Liver (tissue), 9 donors: ENCODE results near the gene PRC1. TPM values are rescaled to one million over a fixed set of nuclear protein-coding genes. Genes with fewer than 3 reads are reported as not detected.

Source experiments
- DNase-seq: peaks from one replicate; pipeline ENCODE4 v3.0.0-alpha.2; 2017; ENCODE audit warnings: low spot score
- H3K27ac ChIP-seq, 2 donors: one replicate each; pipeline ENCODE4 v1.7.0; 2013; ENCODE audit warnings: inconsistent platforms in 2 of 2, low read length in 2 of 2, control low read depth in 1 of 2, low read depth in 1 of 2, mild to moderate bottlenecking in 1 of 2
- H3K27me3 ChIP-seq, 4 donors: one replicate each; pipeline versions ENCODE4 v1.6.1 to v1.7.0; 2013; ENCODE audit warnings: low read length in 3 of 4, inconsistent platforms in 1 of 4, mild to moderate bottlenecking in 1 of 4, moderate library complexity in 1 of 4; ENCODE audit not compliant: control insufficient read depth in 4 of 4, insufficient read depth in 4 of 4
- H3K36me3 ChIP-seq, 4 donors: one replicate each; pipeline versions ENCODE4 v1.6.1 to v1.7.0; 2013; ENCODE audit warnings: low read length in 3 of 4, mild to moderate bottlenecking in 3 of 4, low read depth in 1 of 4, moderate library complexity in 1 of 4; ENCODE audit not compliant: control insufficient read depth in 4 of 4, insufficient read depth in 3 of 4
- H3K4me1 ChIP-seq, 4 donors: one replicate each; pipeline versions ENCODE4 v1.6.1 to v1.7.0; 2013; ENCODE audit warnings: low read length in 3 of 4, mild to moderate bottlenecking in 3 of 4, moderate library complexity in 1 of 4; ENCODE audit not compliant: control insufficient read depth in 4 of 4, insufficient read depth in 4 of 4
- H3K4me3 ChIP-seq, 3 donors: one replicate each; pipeline versions ENCODE4 v1.6.1 to v1.7.0; 2013; ENCODE audit warnings: low read length in 3 of 3, control low read depth in 1 of 3, low read depth in 1 of 3, mild to moderate bottlenecking in 1 of 3
- H3K9ac ChIP-seq, 2 donors: one replicate each; pipeline ENCODE4 v1.7.0; 2013; ENCODE audit warnings: low read length in 2 of 2, mild to moderate bottlenecking in 2 of 2, moderate library complexity in 2 of 2, control low read depth in 1 of 2, low read depth in 1 of 2
- H3K9me3 ChIP-seq, 4 donors: one replicate each; pipeline versions ENCODE4 v1.6.1 to v1.7.0; 2013; ENCODE audit warnings: low read length in 3 of 4; ENCODE audit not compliant: control insufficient read depth in 4 of 4
- ATF3 ChIP-seq: IDR thresholded peaks from 2 replicates; pipeline ENCODE4 v1.6.1; 2016; ENCODE audit warnings: antibody characterized with exemption
- CTCF ChIP-seq: fragments of 150-350 bp; IDR thresholded peaks from 2 replicates; pipeline ENCODE4 v1.5.1; 2017; ENCODE audit warnings: improper control_type of control experiment, low read depth, low read length; ENCODE audit not compliant: missing input control
- EGR1 ChIP-seq, 2 donors: IDR thresholded peaks; 2 replicates each; pipeline ENCODE4 v1.6.1; 2016 to 2018; ENCODE audit warnings: antibody characterized with exemption in 2 of 2, low read depth in 2 of 2
- FOXA1 ChIP-seq: IDR thresholded peaks from 2 replicates; pipeline ENCODE4 v1.6.1; 2016; ENCODE audit warnings: antibody characterized with exemption
- FOXA2 ChIP-seq: IDR thresholded peaks from 2 replicates; pipeline ENCODE4 v1.6.1; 2016; ENCODE audit warnings: antibody characterized with exemption
- GABPA ChIP-seq, 2 donors: IDR thresholded peaks in 1 of 2; conservative IDR thresholded peaks in 1 of 2; 2 replicates each; pipeline ENCODE4 v1.6.1; 2016; ENCODE audit warnings: antibody characterized with exemption in 2 of 2, mild to moderate bottlenecking in 1 of 2, moderate library complexity in 1 of 2
- HNF4G ChIP-seq: IDR thresholded peaks from 2 replicates; pipeline ENCODE4 v1.6.1; 2016; ENCODE audit warnings: antibody characterized with exemption
- JUND ChIP-seq, 2 donors: IDR thresholded peaks; 2 replicates each; pipeline ENCODE4 v1.6.1; 2016; ENCODE audit warnings: antibody characterized with exemption in 2 of 2
- MAX ChIP-seq: IDR thresholded peaks from 2 replicates; pipeline ENCODE4 v1.6.1; 2016; ENCODE audit warnings: antibody characterized with exemption
- NR2F2 ChIP-seq: IDR thresholded peaks from 2 replicates; pipeline ENCODE4 v1.6.1; 2016; ENCODE audit warnings: antibody characterized with exemption
- RAD21 ChIP-seq, 2 donors: IDR thresholded peaks; 2 replicates each; pipeline ENCODE4 v1.6.1; 2016; ENCODE audit warnings: antibody characterized with exemption in 2 of 2, mild to moderate bottlenecking in 2 of 2
- REST ChIP-seq: IDR thresholded peaks from 2 replicates; pipeline ENCODE4 v1.6.1; 2016; ENCODE audit warnings: antibody characterized with exemption, mild to moderate bottlenecking
- RXRA ChIP-seq, 2 donors: IDR thresholded peaks; 2 replicates each; pipeline ENCODE4 v1.6.1; 2017 to 2018; ENCODE audit warnings: antibody characterized with exemption in 2 of 2, mild to moderate bottlenecking in 1 of 2
- SP1 ChIP-seq: IDR thresholded peaks from 2 replicates; pipeline ENCODE4 v1.6.1; 2018; ENCODE audit warnings: antibody characterized with exemption, mild to moderate bottlenecking
- TAF1 ChIP-seq: conservative IDR thresholded peaks from 2 replicates; pipeline ENCODE4 v1.6.1; 2016; ENCODE audit warnings: antibody characterized with exemption, mild to moderate bottlenecking
- YY1 ChIP-seq: IDR thresholded peaks from 2 replicates; pipeline ENCODE4 v1.6.1; 2016; ENCODE audit warnings: antibody characterized with exemption, mild to moderate bottlenecking
- ZBTB33 ChIP-seq: IDR thresholded peaks from 2 replicates; pipeline ENCODE4 v1.6.1; 2016; ENCODE audit warnings: antibody characterized with exemption
- WGBS: extraction: QIAGEN DNeasy Blood & Tissue Kit; methylation state at CpG from one replicate; pipeline ENCODE4 v1.1.7; 2013; 5-methylcytosine and 5-hydroxymethylcytosine counted together
- polyA plus RNA-seq, 2 donors: library from polyadenylated mRNA; stranded (reverse) in 1 of 2; unstranded in 1 of 2; fragments of 200-250 nt in 1 of 2; fragments of >200 nt in 1 of 2; fragmentation: Nextera tagmentation in 1 of 2; extraction: Ambion mirVana in 1 of 2; gene quantifications; one replicate each; pipeline versions ENCODE4 v1.2.1 to v1.2.3, GENCODE V29; 2013 to 2015
- total RNA-seq, 2 donors: library from RNA; depleted of rRNA; stranded (reverse); fragments of >200 nt; gene quantifications; one replicate each; pipeline ENCODE4 v1.2.3, GENCODE V29; 2014
- donor health status: healthy.
- donor health status: healthy.
- donor health status: healthy.
- donor health status: healthy.
- donor health status: healthy.

The PRC1 gene
- total and polyA plus RNA-seq, 4 donors: 2.1 to 128 (median 5.6) TPM

GRCh38 chr15:90946941-90947576, 47.3 kb downstream of the PRC1 start:
- peaks cover 27 to 77% (median 42%) of the 10 kb centered on the region in 4 donors for H3K36me3 ChIP-seq
- H3K4me3 ChIP-seq: no peak overlapping the region
- no peaks in the 10 kb centered on the region for H3K4me1 ChIP-seq
- TF ChIP-seq FOXA2 (no peak), GABPA (IDR thresholded peaks at IDR 0.05 in 1 of 2, conservative IDR thresholded peaks at IDR 0.05 in 1 of 2) (no peak), MAX (no peak), SP1 (no peak), TAF1 (no peak), HNF4G (no peak), RAD21 (IDR thresholded peaks at IDR 0.05) (no peak), EGR1 (IDR thresholded peaks at IDR 0.05; ENCODE audit: low read depth in 2 of 2) (no peak), CTCF (no peak), FOXA1 (no peak), JUND (IDR thresholded peaks at IDR 0.05) (no peak), REST (no peak), NR2F2 (no peak), RXRA (IDR thresholded peaks at IDR 0.05) (no peak), ZBTB33 (no peak), YY1 (no peak), ATF3 (no peak)
- H3K9ac ChIP-seq: no peak overlapping the region
- no peaks in the 10 kb centered on the region for H3K27me3 ChIP-seq
- H3K27ac ChIP-seq: no peak overlapping the region
- H3K9me3 ChIP-seq: no peaks in the 10 kb centered on the region
- WGBS: 95% methylated on average over 8 of the region's 8 CpGs
- DNase-seq: no peak
